Mononuclear cell (primary cell): ENCODE measurements around the gene GPC1. TPM values are rescaled to one million over a fixed set of nuclear protein-coding genes. Genes with fewer than 3 reads are reported as not detected.

Source experiments
- H3K27me3 ChIP-seq: 2 replicates; pipeline ENCODE4 v1.6.0; 2011; ENCODE audit warnings: low read length, control low read depth; ENCODE audit not compliant: insufficient read depth
- H3K4me1 ChIP-seq: 2 replicates; pipeline ENCODE4 v1.5.1; 2011; ENCODE audit warnings: mild to moderate bottlenecking, low read length, control low read depth; ENCODE audit not compliant: insufficient read depth
- H3K4me3 ChIP-seq: 2 replicates; pipeline ENCODE4 v1.5.1; 2011; ENCODE audit warnings: mild to moderate bottlenecking, low read length, moderate library complexity
- H3K9me3 ChIP-seq: 2 replicates; pipeline ENCODE4 v1.5.1; 2011; ENCODE audit warnings: low read depth, mild to moderate bottlenecking, control low read depth, low read length
- total RNA-seq: library from RNA; depleted of rRNA; stranded (reverse); fragments of >200 nt; gene quantifications from one replicate; pipeline ENCODE4 v1.2.3, GENCODE V29; 2012

Gene GPC1
- total RNA-seq, 1 donor = 0.42 TPM

DNA sequence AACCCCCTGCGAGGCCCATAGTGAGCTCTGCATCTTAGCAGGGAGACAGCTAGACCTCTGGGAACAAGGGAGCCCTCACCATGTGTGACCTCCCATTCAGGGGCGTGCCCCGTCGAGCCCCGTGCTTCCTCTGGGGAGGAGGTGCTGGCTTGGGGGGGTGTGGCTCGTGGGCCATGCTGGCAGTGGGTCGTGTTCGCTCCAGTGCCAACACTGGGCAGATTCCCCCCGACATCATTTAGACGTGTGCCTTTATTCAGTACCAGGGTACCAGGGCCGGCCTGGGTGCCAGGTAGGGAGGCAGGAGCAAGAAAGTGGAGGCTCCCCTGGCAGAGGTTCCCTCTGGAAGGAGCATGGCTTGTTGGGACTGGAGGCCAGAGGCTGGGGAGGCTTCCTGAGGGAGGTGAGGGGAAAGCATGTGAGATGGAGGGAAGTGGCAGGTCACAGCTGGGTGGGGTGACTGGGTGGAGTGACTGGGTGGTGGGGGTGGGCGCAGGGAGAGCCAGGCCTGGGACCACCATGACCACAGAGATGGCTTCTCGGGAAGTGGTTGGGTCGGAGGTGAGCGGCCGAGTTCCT, 15.2 kb downstream of the GPC1 start:
- Histone ChIP-seq H3K9me3 (no peaks in the 10 kb centered on the region), H3K4me1 (no peaks in the 10 kb centered on the region), H3K4me3 (no peak overlapping the region), H3K27me3 (peaks cover 31% of the 10 kb centered on the region)

DNA sequence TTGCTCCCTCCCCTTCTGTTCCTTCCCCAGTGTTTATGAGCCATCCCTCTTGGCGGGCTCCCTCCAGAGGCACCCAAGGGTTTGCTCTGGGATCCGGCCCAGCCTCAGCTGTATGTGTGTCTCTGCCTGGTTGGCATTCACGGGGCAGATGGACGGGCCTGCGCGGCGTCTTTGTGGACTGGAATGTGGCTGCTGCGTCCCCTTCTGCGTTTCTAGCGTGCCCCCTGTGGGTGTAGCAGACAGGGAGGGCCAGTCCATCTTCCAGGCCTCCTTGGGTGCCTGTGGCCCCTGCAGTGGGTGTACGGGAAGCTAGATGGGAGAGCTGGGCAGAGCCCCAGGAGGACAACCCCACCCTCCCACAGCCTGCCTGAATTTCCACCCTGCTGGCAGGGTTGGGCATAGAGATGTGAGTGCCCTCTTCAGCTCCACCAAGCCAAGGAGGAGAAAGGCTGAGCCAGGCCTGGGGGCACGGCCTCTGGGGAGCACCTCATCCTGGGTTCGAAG, 15.7 kb downstream of the GPC1 start:
- Histone ChIP-seq H3K27me3 (peaks cover 32% of the 10 kb centered on the region), H3K4me3 (no peak overlapping the region), H3K4me1 (no peaks in the 10 kb centered on the region), H3K9me3 (no peaks in the 10 kb centered on the region)

DNA sequence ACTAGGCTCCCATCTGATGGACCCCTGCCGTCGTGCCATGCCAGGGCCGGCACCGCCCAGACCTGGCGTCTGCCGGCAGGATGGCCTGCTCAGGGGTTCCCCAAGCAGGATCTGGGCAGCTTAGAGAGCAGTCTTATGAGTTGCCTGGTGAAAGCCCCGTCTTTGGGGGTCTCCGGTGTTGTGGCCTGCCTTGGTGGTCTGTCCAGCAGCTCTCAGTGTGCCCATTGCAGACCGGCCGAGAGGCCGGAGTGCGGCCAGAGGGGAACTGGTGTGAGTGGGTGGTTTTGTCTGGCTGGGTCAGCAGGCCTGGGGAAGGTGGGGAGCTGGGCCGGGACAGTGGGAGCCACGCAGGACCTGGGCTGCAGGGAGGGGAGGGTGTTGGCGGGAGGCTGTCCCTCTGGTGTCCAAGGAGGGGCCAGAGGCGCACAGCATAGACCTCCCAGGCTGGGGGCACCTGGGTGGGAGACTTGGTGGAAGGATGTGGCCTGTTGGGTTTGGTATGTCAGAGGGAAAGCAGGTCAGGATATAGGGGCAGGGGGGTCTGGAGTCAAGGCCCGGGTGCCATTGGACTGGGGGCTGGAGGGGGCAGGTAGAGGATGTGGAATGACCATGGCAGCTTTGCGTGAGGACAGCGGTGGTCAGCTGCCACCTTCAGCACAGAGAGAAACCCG, 16.5 kb downstream of the GPC1 start:
- Histone ChIP-seq H3K9me3 (no peaks in the 10 kb centered on the region), H3K4me3 (no peak overlapping the region), H3K27me3 (peaks cover 32% of the 10 kb centered on the region), H3K4me1 (no peaks in the 10 kb centered on the region)

DNA sequence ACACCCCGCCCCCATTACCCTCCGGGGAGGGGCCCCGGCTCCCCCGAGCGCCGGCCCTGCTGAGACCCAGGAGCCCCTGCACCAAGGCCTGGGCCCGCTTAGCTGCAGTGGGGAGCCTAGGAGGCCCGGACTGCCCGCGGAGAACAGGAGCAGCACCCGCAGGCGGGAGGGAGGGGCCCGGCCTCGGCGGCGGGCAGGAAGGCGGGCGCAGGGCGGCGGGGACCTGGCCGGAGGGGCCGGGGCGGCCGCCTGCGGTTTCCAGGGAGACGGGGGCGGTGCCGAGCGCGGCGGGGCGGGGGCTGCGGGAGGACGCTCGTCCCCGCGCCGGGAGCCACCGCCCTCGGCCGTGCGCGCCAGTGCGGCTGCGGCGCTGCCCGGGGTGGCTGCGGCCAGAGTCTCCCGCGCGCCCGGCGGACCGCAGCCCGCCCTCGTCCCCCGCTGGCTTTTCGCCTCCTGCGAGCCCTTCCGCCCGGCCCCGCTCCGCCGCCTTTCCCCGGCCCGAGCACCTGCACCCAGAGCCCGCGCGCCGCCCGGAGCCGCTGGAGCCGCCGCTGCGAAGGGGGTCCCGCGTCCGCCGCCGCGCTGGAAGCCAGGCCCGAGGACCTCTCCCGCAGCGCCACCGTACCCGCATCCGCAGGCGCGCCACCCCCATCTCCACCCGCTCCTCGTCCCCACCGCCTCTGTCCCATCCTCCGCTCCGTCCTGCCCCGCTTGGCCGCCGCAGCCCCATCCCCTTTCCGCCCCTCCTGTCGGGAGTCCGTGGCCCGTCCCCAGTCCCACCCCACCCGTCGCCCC, 17.2 kb downstream of the GPC1 start:
- Histone ChIP-seq H3K9me3 (no peaks in the 10 kb centered on the region), H3K27me3 (peaks cover 32% of the 10 kb centered on the region), H3K4me1 (no peaks in the 10 kb centered on the region), H3K4me3 (no peak overlapping the region)

DNA sequence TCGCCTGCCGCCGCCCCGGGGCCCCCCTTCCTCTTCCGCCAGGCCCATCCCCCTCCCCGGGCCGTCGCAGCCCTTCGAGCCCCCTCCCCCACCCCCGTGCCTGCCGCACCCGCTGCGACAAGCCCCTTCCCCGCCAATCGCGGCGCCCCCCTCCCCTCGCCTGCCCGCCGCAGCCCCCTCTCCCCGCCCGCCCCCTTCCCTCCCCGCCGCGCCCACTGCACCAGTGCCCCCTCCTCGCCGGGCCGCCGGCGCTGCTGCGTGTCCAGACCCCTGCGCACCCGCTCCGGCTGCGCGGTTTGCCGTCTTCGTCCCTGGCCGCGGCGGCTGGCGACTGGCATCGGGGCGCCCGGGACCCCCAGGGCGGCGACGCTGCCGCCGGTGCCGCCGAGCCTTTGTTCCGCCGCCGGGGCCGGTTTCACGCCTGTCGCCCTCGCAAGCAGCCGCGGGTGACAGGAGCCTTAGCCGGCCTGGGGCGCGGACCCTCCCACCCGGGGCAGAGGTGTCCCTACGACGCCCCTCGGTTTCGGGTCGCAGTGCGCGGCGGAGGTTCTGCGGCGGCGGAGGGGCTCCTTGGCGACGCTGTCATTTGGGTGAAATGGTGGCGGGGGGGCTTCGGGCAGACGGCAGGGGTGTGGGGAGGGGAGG, 18.1 kb downstream of the GPC1 start:
- Histone ChIP-seq H3K9me3 (no peaks in the 10 kb centered on the region), H3K4me1 (no peaks in the 10 kb centered on the region), H3K27me3 (peaks cover 32% of the 10 kb centered on the region), H3K4me3 (no peak overlapping the region)

DNA sequence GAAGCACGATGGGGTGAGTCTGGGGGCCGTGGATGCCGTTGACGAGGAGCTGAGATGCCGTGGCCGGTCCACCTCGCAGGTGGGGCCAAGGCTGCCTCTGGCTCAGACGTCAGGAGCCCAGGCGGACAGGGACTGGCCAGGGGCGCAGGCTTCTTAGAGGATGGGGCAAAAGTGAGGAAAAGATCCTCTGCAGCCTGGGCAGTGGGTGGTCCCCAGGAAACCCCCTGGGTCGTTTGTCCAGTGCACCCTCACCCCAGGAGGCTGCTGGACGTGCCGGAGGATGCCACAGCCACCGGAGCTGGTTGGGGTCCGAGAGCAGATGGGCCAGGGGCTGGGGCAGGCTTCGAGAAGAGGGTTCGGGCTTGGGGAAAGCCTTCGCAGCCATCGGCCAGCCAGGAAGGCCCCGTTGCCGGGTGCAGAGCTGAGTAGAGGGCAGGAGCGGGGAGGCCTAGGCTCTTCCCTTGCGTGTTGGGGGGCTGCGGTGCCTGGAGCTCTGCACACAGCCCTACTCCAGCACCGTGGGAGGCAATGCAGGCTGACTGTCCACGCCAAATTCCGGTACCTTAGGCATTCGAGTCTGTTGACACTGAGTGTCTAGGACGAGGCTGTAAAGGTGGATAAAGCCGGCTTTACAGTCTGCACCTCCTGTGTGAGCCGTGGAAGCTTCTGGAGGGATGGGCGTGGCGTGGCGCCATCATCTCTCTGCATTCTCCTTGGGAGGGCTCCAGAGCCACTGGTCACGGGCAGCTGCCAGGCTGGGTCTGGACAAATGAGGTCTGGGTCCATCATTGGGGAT, 18.8 kb downstream of the GPC1 start:
- Histone ChIP-seq H3K4me3 (no peak overlapping the region), H3K4me1 (no peaks in the 10 kb centered on the region), H3K27me3 (peaks cover 32% of the 10 kb centered on the region), H3K9me3 (no peaks in the 10 kb centered on the region)

DNA sequence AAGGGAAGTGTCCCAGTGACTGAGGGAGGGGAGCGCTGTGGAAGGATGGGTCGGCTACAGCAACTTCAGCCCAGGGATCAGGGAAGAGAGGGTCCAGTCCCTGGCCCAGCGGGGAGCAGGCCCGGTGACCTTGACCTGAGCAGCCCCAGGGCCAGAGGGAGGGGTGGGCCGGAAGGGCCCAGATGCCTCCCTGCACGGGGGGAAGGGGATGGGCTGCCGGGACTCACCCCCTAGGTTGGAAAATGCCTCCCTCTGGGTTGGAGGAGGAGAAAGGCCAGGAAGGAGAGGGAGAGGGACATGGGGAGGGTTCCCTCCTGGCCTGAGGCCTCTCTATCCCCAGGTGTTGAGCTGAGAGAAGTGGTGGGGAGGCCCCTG, 19.8 kb downstream of the GPC1 start:
- Histone ChIP-seq H3K4me1 (no peaks in the 10 kb centered on the region), H3K9me3 (no peaks in the 10 kb centered on the region), H3K27me3 (peaks cover 30% of the 10 kb centered on the region), H3K4me3 (no peak overlapping the region)

DNA sequence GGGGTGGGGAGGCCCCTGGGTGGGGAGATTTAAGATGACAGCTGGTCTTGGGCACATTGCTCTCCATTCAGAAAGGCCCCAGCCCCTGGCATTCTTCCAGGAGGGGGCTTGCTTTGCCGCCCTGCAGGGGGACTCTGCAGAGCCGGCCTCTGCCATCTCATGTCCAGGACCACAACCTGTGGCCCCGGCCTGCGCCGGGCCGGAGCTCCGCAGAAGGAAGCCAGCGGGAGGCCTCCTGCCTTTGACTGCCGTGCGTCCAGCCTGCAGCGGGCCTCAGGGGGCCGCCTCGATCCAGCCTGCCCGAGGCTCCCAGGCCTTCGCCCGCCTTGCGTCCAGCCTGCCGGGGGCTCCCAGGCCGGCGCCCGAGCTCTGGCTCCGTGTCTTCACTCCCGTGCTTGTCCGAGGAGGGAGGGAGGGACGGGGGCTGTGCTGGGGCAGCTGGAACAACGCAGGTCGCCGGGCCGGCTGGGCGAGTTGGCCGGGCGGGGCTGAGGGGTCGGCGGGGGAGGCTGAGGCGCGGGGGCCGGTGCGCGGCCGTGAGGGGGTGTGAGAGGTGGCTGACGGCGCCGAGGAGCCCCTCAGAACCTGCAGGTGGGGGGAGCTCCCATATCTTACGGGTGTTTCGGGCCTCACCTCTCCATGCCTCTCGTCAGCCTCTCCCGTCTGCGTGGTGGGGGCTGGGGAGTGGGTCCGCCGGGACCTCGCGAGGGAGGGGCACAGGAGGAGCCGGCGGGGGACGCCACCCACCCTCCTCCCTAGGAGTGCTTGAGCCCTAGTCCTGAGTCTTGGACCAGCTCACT, 20.4 kb downstream of the GPC1 start:
- peaks cover 28% of the 10 kb centered on the region for H3K27me3 ChIP-seq
- no peak overlapping the region for H3K4me3 ChIP-seq
- H3K4me1 ChIP-seq = no peaks in the 10 kb centered on the region
- H3K9me3 ChIP-seq = no peaks in the 10 kb centered on the region

DNA sequence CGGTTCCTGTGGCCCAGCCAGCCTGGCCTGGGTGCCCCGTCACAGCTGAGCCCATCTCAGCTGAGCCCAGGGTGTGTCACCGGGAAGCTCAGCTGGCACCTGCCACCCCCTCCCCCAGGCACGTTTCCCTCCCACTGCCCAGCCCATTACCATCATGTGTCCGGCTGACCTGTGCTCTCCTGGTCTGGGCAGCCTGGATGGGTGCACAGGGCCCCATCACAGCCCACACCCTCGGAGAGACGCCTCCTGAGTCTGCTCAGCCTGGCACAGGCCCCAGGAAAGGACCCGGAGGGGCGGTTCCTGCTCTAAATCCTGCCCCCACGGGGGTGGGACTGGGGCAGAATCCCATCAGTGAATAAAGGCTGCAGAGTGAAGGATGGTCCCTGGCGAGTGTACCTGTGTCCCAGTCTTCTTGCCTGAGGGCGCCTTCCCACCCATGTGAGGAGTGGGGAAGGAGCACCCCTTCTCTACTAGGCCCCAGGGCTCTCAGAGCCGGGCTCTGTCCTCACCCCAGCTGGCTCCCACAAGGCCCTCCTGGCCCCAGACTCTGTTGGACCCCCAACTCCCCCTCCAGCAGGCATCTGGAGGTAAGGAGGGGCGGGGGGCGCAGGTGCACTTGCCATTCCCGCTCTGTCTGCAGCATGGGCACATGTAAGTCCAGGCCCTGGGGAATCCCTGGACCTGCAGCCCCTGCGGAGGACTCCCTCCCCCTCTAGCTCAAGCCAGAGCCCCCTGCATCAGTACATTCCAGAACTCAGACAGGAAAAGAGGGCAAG, 21.2 kb downstream of the GPC1 start:
- H3K9me3 ChIP-seq = no peaks in the 10 kb centered on the region
- H3K27me3 ChIP-seq = peaks cover 25% of the 10 kb centered on the region
- H3K4me1 ChIP-seq = no peaks in the 10 kb centered on the region
- no peak overlapping the region for H3K4me3 ChIP-seq

DNA sequence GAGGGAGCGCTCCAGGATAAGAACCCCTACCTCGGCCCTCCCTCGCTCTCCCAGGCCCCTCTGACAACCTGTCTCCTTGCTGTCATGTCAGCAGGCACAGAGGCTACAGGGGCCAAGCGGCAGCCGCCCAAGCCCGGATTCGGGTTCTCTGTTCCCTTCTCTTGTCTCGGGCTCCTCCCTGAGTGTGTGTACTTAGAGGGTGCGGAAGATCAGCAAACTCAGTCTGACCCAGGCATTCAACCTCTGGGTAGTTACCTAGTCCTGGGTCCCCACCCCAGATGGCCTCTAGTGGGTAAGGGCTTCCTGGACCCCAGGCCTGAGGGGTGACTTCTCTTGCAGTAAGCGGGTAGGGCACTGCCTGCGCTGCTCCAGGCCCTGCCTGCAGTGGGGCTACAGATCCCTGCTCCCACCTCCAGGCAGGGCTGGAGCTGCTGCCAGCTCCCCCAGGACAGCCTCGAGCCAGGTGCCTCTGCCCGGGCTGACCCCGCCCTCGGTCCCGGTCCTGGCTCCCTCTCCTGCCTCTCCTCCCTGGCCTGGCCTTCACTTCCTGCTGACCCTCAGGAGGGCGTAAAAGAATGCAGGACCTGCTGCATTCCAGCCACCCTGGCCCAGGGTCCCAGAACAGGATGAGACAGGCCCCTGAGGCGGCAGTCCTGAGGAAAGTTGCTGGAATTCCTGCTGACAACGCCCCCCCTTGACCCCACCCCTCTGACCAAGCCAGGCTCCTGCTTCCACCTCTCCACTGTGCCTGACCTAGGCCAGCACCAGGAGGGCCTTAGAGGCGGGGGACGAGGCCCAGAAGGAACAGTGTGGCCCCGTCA, 22.0 kb downstream of the GPC1 start:
- Histone ChIP-seq H3K27me3 (peaks cover 18% of the 10 kb centered on the region), H3K9me3 (no peaks in the 10 kb centered on the region), H3K4me3 (no peak overlapping the region), H3K4me1 (no peaks in the 10 kb centered on the region)

DNA sequence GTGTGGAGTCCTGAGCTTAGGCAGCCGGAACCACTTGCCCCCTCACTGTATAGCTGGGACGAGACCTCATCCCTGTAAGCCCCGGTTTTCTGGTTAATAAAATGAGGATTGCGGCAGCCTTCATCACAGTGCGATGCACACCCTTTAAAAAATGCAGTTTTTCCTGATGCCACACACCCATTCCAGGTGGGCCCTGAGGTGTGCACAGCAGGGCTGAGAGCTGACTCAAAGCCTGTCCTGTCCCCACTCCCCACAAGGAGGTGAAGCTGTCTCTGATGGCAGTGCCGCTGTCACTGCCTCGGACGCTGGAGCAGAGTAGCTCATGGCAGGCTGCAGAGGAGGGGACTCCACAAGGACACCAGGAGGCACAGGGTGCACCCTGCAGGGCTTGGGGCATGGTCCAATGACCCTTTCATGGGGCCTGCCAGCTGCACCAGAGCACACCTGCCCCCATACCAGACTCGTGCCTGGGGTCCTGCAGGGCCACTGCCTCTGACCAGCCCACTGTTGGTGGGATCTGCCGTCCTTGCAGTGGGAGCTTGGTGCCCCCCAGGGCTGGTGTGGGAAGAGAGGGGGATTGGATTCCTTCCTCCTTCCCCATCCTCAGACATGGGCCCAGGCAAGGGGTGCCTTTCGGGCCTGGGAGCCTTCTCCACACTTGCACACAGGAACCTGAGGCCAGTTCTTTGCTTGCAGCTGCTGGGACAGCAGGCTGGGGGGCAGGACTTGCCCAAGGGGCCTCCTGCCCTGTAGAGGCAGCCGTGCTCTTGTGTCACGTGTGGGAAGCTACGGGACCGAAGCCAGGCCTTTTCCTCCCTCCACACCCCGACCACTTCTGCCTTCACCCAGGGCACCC, 22.8 kb downstream of the GPC1 start:
- no peaks in the 10 kb centered on the region for H3K9me3 ChIP-seq

DNA sequence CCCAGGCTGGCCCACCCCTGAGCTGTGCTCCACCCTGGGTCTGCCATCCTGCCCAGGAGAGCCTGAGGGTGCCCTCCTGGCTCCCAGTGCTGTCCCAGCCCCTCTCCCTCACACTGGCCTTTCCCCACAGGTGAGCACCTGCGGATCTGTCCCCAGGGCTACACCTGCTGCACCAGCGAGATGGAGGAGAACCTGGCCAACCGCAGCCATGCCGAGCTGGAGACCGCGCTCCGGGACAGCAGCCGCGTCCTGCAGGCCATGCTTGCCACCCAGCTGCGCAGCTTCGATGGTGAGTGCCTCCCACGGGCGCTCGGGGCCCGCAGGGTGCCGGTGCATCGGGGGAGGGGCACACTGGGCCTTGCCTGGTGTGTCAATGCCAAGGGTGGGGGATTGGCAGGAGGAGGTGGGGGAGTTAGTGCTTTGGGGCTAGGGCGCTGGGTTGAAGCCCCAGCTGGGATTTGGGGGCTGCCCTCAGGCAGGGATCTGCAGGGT, 23.5 kb downstream of the GPC1 start:
- Histone ChIP-seq H3K9me3 (no peaks in the 10 kb centered on the region), H3K27me3 (peaks cover 18% of the 10 kb centered on the region), H3K4me3 (no peak overlapping the region), H3K4me1 (no peaks in the 10 kb centered on the region)

More for the DNA sequence above, 22.8 kb downstream of the GPC1 start:
- Histone ChIP-seq H3K27me3 (peaks cover 18% of the 10 kb centered on the region), H3K4me3 (no peak overlapping the region), H3K4me1 (no peaks in the 10 kb centered on the region)
